ENCODE data around the gene IL23R.

Gene IL23R

DNA sequence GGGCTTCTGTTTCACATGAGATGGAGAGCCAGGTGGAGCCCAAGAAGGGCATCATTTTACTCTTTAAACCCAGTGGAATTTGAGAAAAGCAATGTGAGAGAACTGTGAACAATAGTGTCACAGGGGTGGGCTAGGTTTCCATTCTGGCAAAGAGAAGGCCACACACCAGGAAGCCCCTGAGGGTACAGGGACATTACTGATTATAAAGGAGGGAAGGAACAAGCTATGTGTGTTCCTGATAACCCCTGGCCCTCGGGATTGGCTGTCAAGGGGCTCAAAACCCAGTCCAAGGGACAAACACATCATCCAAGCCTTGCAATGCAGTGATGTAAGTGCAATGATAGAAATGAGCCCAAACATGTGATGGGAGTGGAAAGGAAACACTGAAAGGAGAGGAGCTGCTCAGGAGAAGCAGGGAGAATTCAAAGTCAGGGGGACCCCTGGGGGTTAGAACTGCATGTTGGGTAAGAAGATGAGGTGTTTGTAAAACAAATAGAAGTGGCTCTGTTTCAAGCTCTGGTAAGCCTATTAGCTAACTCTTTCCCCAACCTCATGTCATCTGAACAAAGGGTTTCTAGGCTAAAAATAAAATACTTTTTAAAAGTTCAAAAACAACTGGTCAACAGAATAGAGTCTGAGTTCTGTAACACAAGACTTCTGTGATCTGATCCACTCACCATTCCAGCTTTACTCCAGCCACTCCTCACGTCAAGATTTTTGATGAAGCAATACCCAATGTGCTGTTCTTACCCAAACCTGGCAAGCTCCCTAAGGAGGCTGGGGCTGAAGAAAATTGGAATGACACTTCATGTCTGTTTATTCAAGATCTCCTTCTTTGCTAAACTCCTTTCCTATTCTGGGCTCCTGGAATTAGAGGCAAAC lies 90.3 kb downstream of the IL23R start:
- H3K36me3 ChIP-seq (ENCODE audit: insufficient read depth, low read length): no peaks in the 10 kb centered on the region
- H3K9me3 ChIP-seq (replicated peaks; ENCODE audit: low read length): no peaks in the 10 kb centered on the region
- H3K4me1 ChIP-seq (ENCODE audit: control insufficient read depth, insufficient read depth, low read length): no peaks in the 10 kb centered on the region
- no peak overlapping the region for H3K9ac ChIP-seq (ENCODE audit: low read depth, low read length)
- H3K27me3 ChIP-seq (ENCODE audit: control insufficient read depth, insufficient read depth, low read length): peaks cover 8% of the 10 kb centered on the region
- no peak overlapping the region for H3K4me3 ChIP-seq (ENCODE audit: low read length)
- H3K4me2 ChIP-seq (ENCODE audit: low read length): no peak overlapping the region

DNA sequence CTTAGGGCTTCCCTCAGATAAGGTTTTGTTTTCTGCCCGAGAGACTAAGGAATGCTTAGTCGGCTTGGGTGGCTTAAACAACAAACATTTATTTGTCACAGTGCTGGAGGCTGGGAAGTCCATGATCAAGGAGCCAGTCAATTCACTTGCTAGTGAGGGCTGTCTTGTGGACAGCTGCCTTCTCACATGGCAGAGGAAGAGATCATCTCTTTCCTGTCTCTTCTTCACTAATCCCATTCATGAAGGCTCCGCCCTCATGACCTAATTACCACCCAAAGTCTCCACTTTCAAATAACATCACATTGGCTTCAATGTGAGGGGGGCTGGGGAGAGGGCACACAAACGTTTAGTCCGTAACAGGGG lies 90.9 kb downstream of the IL23R start:
- Histone ChIP-seq H3K36me3 (ENCODE audit: insufficient read depth, low read length) (no peaks in the 10 kb centered on the region), H3K27me3 (ENCODE audit: control insufficient read depth, insufficient read depth, low read length) (peaks cover 14% of the 10 kb centered on the region), H3K4me3 (ENCODE audit: low read length) (no peak overlapping the region), H3K9me3 (replicated peaks; ENCODE audit: low read length) (no peaks in the 10 kb centered on the region), H3K4me1 (ENCODE audit: control insufficient read depth, insufficient read depth, low read length) (no peaks in the 10 kb centered on the region), H3K9ac (ENCODE audit: low read depth, low read length) (no peak overlapping the region), H3K4me2 (ENCODE audit: low read length) (no peak overlapping the region)

DNA sequence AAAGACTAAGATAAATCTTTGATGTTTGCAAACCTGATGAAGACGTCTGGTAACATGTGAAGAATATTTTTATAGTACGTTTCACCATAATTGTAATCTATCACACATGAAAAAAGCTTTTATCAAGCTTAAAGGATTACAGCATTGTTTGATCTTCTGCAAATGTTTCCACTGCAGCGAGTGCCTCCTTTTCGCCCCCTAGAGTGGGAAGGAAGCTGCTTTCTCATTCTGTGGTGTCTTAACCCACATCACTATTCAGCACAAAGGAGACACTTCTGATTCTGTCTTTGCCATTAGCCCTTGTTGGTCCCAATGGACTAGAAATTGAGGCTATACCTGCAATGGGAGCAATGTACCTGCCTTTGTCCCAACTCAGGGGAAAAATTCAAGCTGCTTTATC lies 95.4 kb downstream of the IL23R start:
- Histone ChIP-seq H3K4me3 (ENCODE audit: low read length) (no peak overlapping the region), H3K27me3 (ENCODE audit: control insufficient read depth, insufficient read depth, low read length) (peaks cover 10% of the 10 kb centered on the region)

DNA sequence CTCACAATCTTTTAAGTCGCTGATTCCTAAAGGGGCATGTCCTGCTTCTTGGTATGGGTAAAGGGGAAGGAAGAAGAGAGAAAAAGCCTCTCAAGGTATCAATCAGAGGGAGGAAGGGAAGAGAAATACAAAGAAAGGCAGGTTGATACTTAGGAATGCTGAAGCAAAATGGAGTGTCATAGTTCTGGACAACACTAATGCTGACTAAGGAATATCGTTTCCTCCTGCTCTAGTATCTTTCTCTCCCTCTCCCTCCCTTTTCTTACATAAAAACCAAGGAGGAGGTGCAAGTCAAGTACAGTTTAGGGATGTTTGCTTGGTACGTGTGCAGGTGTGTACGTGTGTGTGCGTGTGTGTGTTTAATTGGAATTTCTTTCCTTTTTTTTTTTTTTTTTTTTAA lies 96.5 kb downstream of the IL23R start:
- Histone ChIP-seq H3K9me3 (replicated peaks; ENCODE audit: low read length) (no peaks in the 10 kb centered on the region), H3K4me1 (ENCODE audit: control insufficient read depth, insufficient read depth, low read length) (no peaks in the 10 kb centered on the region), H3K9ac (ENCODE audit: low read depth, low read length) (no peak overlapping the region), H3K36me3 (ENCODE audit: insufficient read depth, low read length) (no peaks in the 10 kb centered on the region), H3K4me2 (ENCODE audit: low read length) (no peak overlapping the region), H3K4me3 (ENCODE audit: low read length) (no peak overlapping the region), H3K27me3 (ENCODE audit: control insufficient read depth, insufficient read depth, low read length) (peaks cover 10% of the 10 kb centered on the region)

More for the DNA sequence above, 95.4 kb downstream of the IL23R start:
- no peak overlapping the region for H3K4me2 ChIP-seq (ENCODE audit: low read length)
- H3K4me1 ChIP-seq (ENCODE audit: control insufficient read depth, insufficient read depth, low read length): no peaks in the 10 kb centered on the region
- H3K9me3 ChIP-seq (replicated peaks; ENCODE audit: low read length): no peaks in the 10 kb centered on the region
- H3K9ac ChIP-seq (ENCODE audit: low read depth, low read length): no peak overlapping the region
- no peaks in the 10 kb centered on the region for H3K36me3 ChIP-seq (ENCODE audit: insufficient read depth, low read length)

DNA sequence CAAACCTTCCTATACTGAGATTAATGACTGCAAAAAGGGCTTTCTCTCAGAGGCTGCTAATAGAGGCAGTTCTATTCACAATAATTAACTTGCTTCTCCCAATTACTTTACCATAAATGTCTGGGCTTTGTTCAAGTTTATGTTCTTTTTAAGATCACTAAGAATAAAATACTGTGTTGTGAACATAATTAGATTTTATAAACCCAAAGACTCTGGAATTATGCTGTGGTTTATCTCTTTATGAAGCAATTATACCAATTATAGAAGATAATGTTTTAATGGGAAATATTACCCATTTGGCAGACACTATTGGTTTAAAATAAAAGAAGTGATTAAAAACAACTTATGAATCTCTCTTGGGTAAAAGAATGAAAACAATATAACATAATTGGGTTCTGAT lies 97.9 kb downstream of the IL23R start:
- no peak overlapping the region for H3K4me2 ChIP-seq (ENCODE audit: low read length)
- no peaks in the 10 kb centered on the region for H3K9me3 ChIP-seq (replicated peaks; ENCODE audit: low read length)
- no peak overlapping the region for H3K4me3 ChIP-seq (ENCODE audit: low read length)
- peaks cover 10% of the 10 kb centered on the region for H3K27me3 ChIP-seq (ENCODE audit: control insufficient read depth, insufficient read depth, low read length)
- no peaks in the 10 kb centered on the region for H3K4me1 ChIP-seq (ENCODE audit: control insufficient read depth, insufficient read depth, low read length)
- no peaks in the 10 kb centered on the region for H3K36me3 ChIP-seq (ENCODE audit: insufficient read depth, low read length)
- no peak overlapping the region for H3K9ac ChIP-seq (ENCODE audit: low read depth, low read length)

DNA sequence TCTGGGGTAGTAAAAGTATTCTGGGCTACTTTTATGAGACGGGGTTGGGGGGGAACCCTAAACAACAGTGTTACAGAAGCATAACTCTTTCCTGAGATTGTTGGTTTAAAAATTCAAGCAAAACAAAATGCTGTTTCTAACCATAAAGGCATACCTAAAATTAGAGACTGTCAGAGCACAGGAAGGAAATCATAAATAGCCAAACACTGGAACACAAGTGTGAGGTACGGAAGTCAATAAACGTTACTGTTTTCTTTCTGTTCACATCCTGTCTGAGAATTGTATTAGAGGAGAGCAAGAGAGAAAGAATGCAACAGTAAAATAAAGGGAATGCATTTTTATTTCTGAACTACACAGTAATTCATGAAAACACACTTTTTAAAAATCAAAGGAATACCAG lies 98.6 kb downstream of the IL23R start:
- Histone ChIP-seq H3K4me3 (ENCODE audit: low read length) (no peak overlapping the region), H3K36me3 (ENCODE audit: insufficient read depth, low read length) (no peaks in the 10 kb centered on the region), H3K9ac (ENCODE audit: low read depth, low read length) (no peak overlapping the region), H3K4me1 (ENCODE audit: control insufficient read depth, insufficient read depth, low read length) (no peaks in the 10 kb centered on the region), H3K9me3 (replicated peaks; ENCODE audit: low read length) (no peaks in the 10 kb centered on the region), H3K4me2 (ENCODE audit: low read length) (no peak overlapping the region), H3K27me3 (ENCODE audit: control insufficient read depth, insufficient read depth, low read length) (peaks cover 10% of the 10 kb centered on the region)

DNA sequence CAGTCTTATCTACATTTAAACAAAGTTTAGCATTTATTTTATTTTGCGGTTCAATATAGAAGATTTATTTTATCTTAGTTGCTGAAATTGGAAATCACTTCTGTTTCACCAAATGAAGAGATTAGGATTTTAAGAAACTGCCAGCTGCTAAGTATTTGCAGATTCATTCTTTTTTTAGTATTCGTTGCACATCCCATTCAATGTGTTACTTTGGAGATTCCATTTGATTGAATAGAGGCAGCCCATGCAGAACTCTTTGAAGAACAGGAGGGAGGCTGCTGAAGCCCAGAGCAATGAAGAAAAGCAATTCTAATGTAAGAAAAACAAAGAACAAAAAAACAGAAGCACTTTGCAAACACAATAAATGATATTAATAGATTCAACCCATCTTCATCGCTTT lies 102.8 kb downstream of the IL23R start:
- Histone ChIP-seq H3K4me2 (ENCODE audit: low read length) (no peak overlapping the region), H3K4me3 (ENCODE audit: low read length) (no peak overlapping the region), H3K4me1 (ENCODE audit: control insufficient read depth, insufficient read depth, low read length) (no peaks in the 10 kb centered on the region), H3K27me3 (ENCODE audit: control insufficient read depth, insufficient read depth, low read length) (peaks cover 8% of the 10 kb centered on the region), H3K9ac (ENCODE audit: low read depth, low read length) (no peak overlapping the region), H3K36me3 (ENCODE audit: insufficient read depth, low read length) (no peaks in the 10 kb centered on the region), H3K9me3 (replicated peaks; ENCODE audit: low read length) (no peaks in the 10 kb centered on the region)

DNA sequence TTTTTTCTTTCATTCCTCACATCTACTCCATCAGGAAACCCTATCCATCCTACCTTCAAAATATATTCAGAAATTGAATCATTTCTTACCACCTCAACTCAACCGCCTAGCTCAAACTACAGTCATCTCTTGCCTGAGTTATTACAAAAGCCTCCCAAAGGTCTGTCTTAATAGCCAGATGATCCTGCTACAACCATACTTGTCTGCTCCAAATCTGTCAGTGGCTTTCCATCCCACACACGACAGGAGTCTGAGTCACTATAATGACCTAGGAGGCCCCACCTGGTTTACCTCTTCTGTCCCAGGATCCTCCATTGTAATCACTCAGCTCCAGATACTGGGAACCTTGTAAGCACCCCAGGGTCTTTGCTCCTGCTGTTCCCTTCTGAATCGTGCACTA lies 104.3 kb downstream of the IL23R start:
- H3K9me3 ChIP-seq (replicated peaks; ENCODE audit: low read length): no peaks in the 10 kb centered on the region
- H3K27me3 ChIP-seq (ENCODE audit: control insufficient read depth, insufficient read depth, low read length): peaks cover 12% of the 10 kb centered on the region
- no peaks in the 10 kb centered on the region for H3K4me1 ChIP-seq (ENCODE audit: control insufficient read depth, insufficient read depth, low read length)
- H3K4me2 ChIP-seq (ENCODE audit: low read length): no peak overlapping the region
- no peaks in the 10 kb centered on the region for H3K36me3 ChIP-seq (ENCODE audit: insufficient read depth, low read length)
- H3K4me3 ChIP-seq (ENCODE audit: low read length): no peak overlapping the region
- no peak overlapping the region for H3K9ac ChIP-seq (ENCODE audit: low read depth, low read length)

DNA sequence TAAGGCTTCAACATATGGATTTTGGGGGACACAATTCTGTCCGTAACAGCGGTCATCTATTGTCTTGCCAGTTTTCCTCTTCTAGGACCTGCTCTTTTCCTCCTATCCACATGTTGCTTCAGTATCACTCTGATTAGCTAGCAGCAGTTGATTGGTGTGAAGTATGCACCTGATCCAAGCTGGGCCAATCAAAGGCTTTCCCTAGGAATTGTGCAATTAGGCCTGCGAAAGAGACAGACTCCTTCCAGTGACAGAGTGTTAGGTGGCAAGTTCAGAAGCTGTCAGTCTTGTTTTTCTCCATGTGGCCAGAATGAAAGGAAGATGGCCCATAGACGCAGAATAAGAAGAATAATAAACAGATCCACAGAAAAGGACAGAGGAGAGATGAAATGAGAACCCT lies 107.3 kb downstream of the IL23R start:
- no peak overlapping the region for H3K4me2 ChIP-seq (ENCODE audit: low read length)
- H3K4me3 ChIP-seq (ENCODE audit: low read length): no peak overlapping the region
- no peaks in the 10 kb centered on the region for H3K9me3 ChIP-seq (replicated peaks; ENCODE audit: low read length)
- H3K4me1 ChIP-seq (ENCODE audit: control insufficient read depth, insufficient read depth, low read length): no peaks in the 10 kb centered on the region
- peaks cover 12% of the 10 kb centered on the region for H3K27me3 ChIP-seq (ENCODE audit: control insufficient read depth, insufficient read depth, low read length)
- H3K9ac ChIP-seq (ENCODE audit: low read depth, low read length): no peak overlapping the region
- H3K36me3 ChIP-seq (ENCODE audit: insufficient read depth, low read length): no peaks in the 10 kb centered on the region

DNA sequence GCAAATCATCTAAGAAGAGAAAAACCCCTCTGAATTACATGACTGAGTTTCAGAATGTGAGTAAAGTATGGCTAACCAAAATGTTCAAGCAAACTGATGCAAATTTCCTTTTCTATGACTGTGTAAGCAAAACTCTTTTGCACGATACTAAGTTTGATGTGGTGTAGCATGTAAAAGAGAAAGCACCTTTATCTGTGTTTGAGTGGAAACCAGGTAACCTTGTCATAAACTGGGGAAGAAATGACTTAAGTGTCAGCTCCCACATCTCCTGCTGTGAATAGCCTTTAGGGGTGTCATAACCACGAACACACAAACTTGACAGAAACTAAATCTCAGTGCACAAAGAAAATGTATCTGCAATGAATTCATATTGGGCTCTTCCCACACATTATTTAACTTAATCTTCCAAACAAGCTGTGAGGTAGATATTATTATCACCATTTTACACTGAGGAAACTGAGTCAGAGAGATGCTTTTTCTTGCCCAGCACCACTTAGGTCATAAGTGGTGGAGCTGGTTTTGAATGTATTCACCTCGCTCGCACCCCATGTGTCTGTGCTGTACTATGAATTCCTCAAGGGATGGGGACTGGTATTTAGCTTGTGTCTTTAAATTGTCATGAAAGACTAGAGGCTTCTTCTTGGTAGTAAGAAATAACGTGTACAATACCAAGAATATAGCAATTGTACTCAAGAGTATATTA lies 108.5 kb downstream of the IL23R start:
- H3K9ac ChIP-seq (ENCODE audit: low read depth, low read length): no peak overlapping the region
- H3K4me1 ChIP-seq (ENCODE audit: control insufficient read depth, insufficient read depth, low read length): no peaks in the 10 kb centered on the region
- H3K9me3 ChIP-seq (replicated peaks; ENCODE audit: low read length): no peaks in the 10 kb centered on the region

DNA sequence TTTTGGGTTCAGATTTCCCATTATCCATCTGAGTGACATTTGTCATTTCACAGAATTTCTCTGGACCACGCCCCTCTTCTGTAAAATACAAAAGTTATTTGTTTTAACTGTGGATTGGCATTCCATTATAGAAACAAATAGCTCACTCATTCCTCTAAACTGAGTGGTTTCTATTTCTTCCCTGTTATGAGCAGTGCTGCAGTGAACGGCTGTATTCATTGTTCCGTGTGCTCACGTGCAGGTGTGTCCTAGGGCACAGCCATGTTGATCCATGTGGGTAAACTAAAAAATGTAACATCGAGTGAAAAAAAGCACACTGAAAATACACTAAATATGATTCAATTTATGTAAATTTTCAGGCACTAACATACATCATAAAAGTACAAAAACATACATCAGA lies 114.4 kb downstream of the IL23R start:
- no peaks in the 10 kb centered on the region for H3K9me3 ChIP-seq (replicated peaks; ENCODE audit: low read length)
- no peaks in the 10 kb centered on the region for H3K4me1 ChIP-seq (ENCODE audit: control insufficient read depth, insufficient read depth, low read length)
- no peaks in the 10 kb centered on the region for H3K27me3 ChIP-seq (ENCODE audit: control insufficient read depth, insufficient read depth, low read length)
- H3K4me3 ChIP-seq (ENCODE audit: low read length): no peak overlapping the region
- H3K4me2 ChIP-seq (ENCODE audit: low read length): no peak overlapping the region
- no peak overlapping the region for H3K9ac ChIP-seq (ENCODE audit: low read depth, low read length)
- no peaks in the 10 kb centered on the region for H3K36me3 ChIP-seq (ENCODE audit: insufficient read depth, low read length)

More for the DNA sequence above, 108.5 kb downstream of the IL23R start:
- Histone ChIP-seq H3K4me2 (ENCODE audit: low read length) (no peak overlapping the region), H3K4me3 (ENCODE audit: low read length) (no peak overlapping the region), H3K27me3 (ENCODE audit: control insufficient read depth, insufficient read depth, low read length) (peaks cover 12% of the 10 kb centered on the region), H3K36me3 (ENCODE audit: insufficient read depth, low read length) (no peaks in the 10 kb centered on the region)

DNA sequence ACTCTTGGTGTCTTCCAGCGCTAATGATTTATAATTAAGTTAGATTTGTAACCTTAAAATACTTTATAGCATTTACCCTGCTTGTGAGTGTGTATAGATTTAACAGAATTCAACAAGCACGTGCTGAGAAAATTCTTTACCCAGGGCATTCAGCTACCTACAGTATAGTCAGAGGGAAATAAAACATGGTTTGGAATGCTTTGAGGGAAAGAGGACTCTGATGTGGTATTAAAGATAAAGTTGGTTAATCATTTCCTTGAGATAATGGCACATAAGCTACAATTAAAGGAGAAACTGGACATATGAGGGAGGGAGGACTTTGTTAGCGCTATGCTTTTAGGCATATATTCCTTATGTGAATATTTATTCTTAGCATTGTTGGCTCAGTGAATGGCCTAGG lies 115.0 kb downstream of the IL23R start:
- Histone ChIP-seq H3K36me3 (ENCODE audit: insufficient read depth, low read length) (no peaks in the 10 kb centered on the region), H3K27me3 (ENCODE audit: control insufficient read depth, insufficient read depth, low read length) (no peaks in the 10 kb centered on the region), H3K9ac (ENCODE audit: low read depth, low read length) (no peak overlapping the region), H3K9me3 (replicated peaks; ENCODE audit: low read length) (no peaks in the 10 kb centered on the region), H3K4me3 (ENCODE audit: low read length) (no peak overlapping the region), H3K4me1 (ENCODE audit: control insufficient read depth, insufficient read depth, low read length) (peaks cover 1% of the 10 kb centered on the region), H3K4me2 (ENCODE audit: low read length) (no peak overlapping the region)

All from skeletal muscle satellite cell (primary cell).